ENCODE measurements around the gene OTULIN. TPM values are rescaled to one million over a fixed set of nuclear protein-coding genes. Genes with fewer than 3 reads are reported as not detected.

The OTULIN gene
- total and polyA plus RNA-seq, 2 of the 13 experiments (the other 11 are each of a cell fraction or from before 2014, with no cell fraction given), result 7.0 to 34.8 TPM

- TF ChIP-seq BCLAF1 (IDR thresholded peaks at IDR 0.05), result no peak
- TF ChIP-seq NRL (CRISPR knock-in tag; IDR thresholded peaks at IDR 0.05; ENCODE audit: borderline replicate concordance), result peak; percentile 89; the same call in 1 of the 2 replicates
- no peak for TF ChIP-seq MAFK (conservative IDR thresholded peaks at IDR 0.05 in 1 of 2, IDR thresholded peaks at IDR 0.05 in 1 of 2; ENCODE audit: low read length in 2 of 2)
- no peak for TF ChIP-seq ZBTB14 (CRISPR knock-in tag; IDR thresholded peaks at IDR 0.05)
- peak; percentile 99 for TF ChIP-seq HNRNPLL (IDR thresholded peaks at IDR 0.05; ENCODE audit: low read depth, low read length, poor library complexity, severe bottlenecking)
- peak; percentile 35; the same call in 1 of the 2 replicates for TF ChIP-seq FOSL2 (CRISPR knock-in tag; IDR thresholded peaks at IDR 0.05)
- TF ChIP-seq ZNF569 (CRISPR knock-in tag; IDR thresholded peaks at IDR 0.05; ENCODE audit: borderline replicate concordance), result 0 out of 2 replicates have a peak, but pooled peaks have one; percentile 78
- TF ChIP-seq ZNF83 (CRISPR knock-in tag; IDR thresholded peaks at IDR 0.05; ENCODE audit: borderline replicate concordance), result peak; percentile 42; the same call in 1 of the 2 replicates
- TF ChIP-seq FOXP4 (CRISPR knock-in tag; IDR thresholded peaks at IDR 0.05), result peak; percentile 58
- TF ChIP-seq FOXC1 (CRISPR knock-in tag; IDR thresholded peaks at IDR 0.05; ENCODE audit: borderline replicate concordance), result peak; percentile 90
- TF ChIP-seq ZBTB7A (CRISPR knock-in tag; IDR thresholded peaks at IDR 0.05), result no peak
- TF ChIP-seq GATAD2A (CRISPR knock-in tag; IDR thresholded peaks at IDR 0.05), result no peak
- no peak for TF ChIP-seq RBAK (CRISPR knock-in tag; IDR thresholded peaks at IDR 0.05)
- TF ChIP-seq ZNF713 (CRISPR knock-in tag; IDR thresholded peaks at IDR 0.05), result 0 out of 2 replicates have a peak, but pooled peaks have one; percentile 85
- no peak for TF ChIP-seq MTA3 (CRISPR knock-in tag; IDR thresholded peaks at IDR 0.05)
- peak; percentile 90 for TF ChIP-seq MYPOP (CRISPR knock-in tag; IDR thresholded peaks at IDR 0.05)
- TF ChIP-seq ZNF138 (CRISPR knock-in tag; IDR thresholded peaks at IDR 0.05; ENCODE audit: low read depth), result peak; percentile 73; the same call in 1 of the 2 replicates
- no peak for TF ChIP-seq MLLT10 (CRISPR knock-in tag; IDR thresholded peaks at IDR 0.05)
- TF ChIP-seq PLSCR1 (CRISPR knock-in tag; IDR thresholded peaks at IDR 0.05; ENCODE audit: borderline replicate concordance), result no peak
Observed at GRCh38 chr5:14664270-14665100, at the start of gene OTULIN (continued).

All from HepG2 (cell line).